GM10847 (cell line): ENCODE data around the gene PACSIN2.

Experiments
- POLR2A ChIP-seq: IDR thresholded peaks from 2 replicates; pipeline ENCODE4 v1.6.1; 2011; ENCODE audit not compliant: insufficient read length; ENCODE audit errors: extremely low read depth

PACSIN2 gene

GRCh38 chr22:43000441-43001175 lies 14.3 kb downstream of the PACSIN2 start:
- TF ChIP-seq POLR2A: no peak

GRCh38 chr22:42997582-42998090 lies 17.3 kb downstream of the PACSIN2 start:
- TF ChIP-seq POLR2A: no peak

- no peak for TF ChIP-seq POLR2A
Measured at GRCh38 chr22:42996646-42997365, 18.1 kb downstream of the PACSIN2 start.

GRCh38 chr22:42994917-42995562 lies 19.9 kb downstream of the PACSIN2 start:
- no peak for TF ChIP-seq POLR2A

GRCh38 chr22:42994276-42994916 lies 20.6 kb downstream of the PACSIN2 start:
- TF ChIP-seq POLR2A: no peak

GRCh38 chr22:42993651-42994275 lies 21.2 kb downstream of the PACSIN2 start:
- no peak for TF ChIP-seq POLR2A

- no peak for TF ChIP-seq POLR2A
Measured at GRCh38 chr22:42992886-42993479, 22.0 kb downstream of the PACSIN2 start.

GRCh38 chr22:42992092-42992491 lies 22.9 kb downstream of the PACSIN2 start:
- no peak for TF ChIP-seq POLR2A

GRCh38 chr22:42991010-42991651 lies 23.8 kb downstream of the PACSIN2 start:
- TF ChIP-seq POLR2A: no peak

- TF ChIP-seq POLR2A: no peak
Measured at GRCh38 chr22:42990131-42990838, 24.7 kb downstream of the PACSIN2 start.

- TF ChIP-seq POLR2A: no peak
Measured at GRCh38 chr22:42986115-42986514, 28.8 kb downstream of the PACSIN2 start.

- TF ChIP-seq POLR2A: no peak
Measured at GRCh38 chr22:42985531-42985905, 29.4 kb downstream of the PACSIN2 start.

GRCh38 chr22:42984814-42985530 lies 30.0 kb downstream of the PACSIN2 start:
- TF ChIP-seq POLR2A: no peak
